ENCODE results near the gene HOXC6.

The HOXC6 gene

GRCh38 chr12:54047964-54048303 lies 19.7 kb downstream of the HOXC6 start:
- TF ChIP-seq CTCF (IDR thresholded peaks at IDR 0.05; ENCODE audit: low read depth, low read length, missing control alignments): no peak
- DNase-seq (ENCODE audit: low read depth): no peak
- in situ Hi-C loops (cut with HindIII; ENCODE audit: low sequenced_read_pairs): no loop called here
- H3K4me3 ChIP-seq (ENCODE audit: low read depth, low read length): no peak overlapping the region

- in situ Hi-C loops (cut with HindIII; ENCODE audit: low sequenced_read_pairs): no loop called here
- no peak overlapping the region for H3K4me3 ChIP-seq (ENCODE audit: low read depth, low read length)
- DNase-seq (ENCODE audit: low read depth): no peak
- TF ChIP-seq CTCF (IDR thresholded peaks at IDR 0.05; ENCODE audit: low read depth, low read length, missing control alignments): no peak
Observed at GRCh38 chr12:54048406-54049093, 20.3 kb downstream of the HOXC6 start.

GRCh38 chr12:54049108-54049507 lies 20.9 kb downstream of the HOXC6 start:
- in situ Hi-C loops (cut with HindIII; ENCODE audit: low sequenced_read_pairs): no loop called here
- no peak overlapping the region for H3K4me3 ChIP-seq (ENCODE audit: low read depth, low read length)
- TF ChIP-seq CTCF (IDR thresholded peaks at IDR 0.05; ENCODE audit: low read depth, low read length, missing control alignments): no peak
- no peak for DNase-seq (ENCODE audit: low read depth)

GRCh38 chr12:54050482-54050810 lies 22.2 kb downstream of the HOXC6 start:
- no peak for DNase-seq (ENCODE audit: low read depth)
- no peak overlapping the region for H3K4me3 ChIP-seq (ENCODE audit: low read depth, low read length)
- in situ Hi-C loops (cut with HindIII; ENCODE audit: low sequenced_read_pairs): no loop called here
- TF ChIP-seq CTCF (IDR thresholded peaks at IDR 0.05; ENCODE audit: low read depth, low read length, missing control alignments): no peak

GRCh38 chr12:54051026-54051842 lies 23.0 kb downstream of the HOXC6 start:
- in situ Hi-C loops (cut with HindIII; ENCODE audit: low sequenced_read_pairs): no loop called here
- H3K4me3 ChIP-seq (ENCODE audit: low read depth, low read length): no peak overlapping the region
- DNase-seq (ENCODE audit: low read depth): no peak
- no peak for TF ChIP-seq CTCF (IDR thresholded peaks at IDR 0.05; ENCODE audit: low read depth, low read length, missing control alignments)

GRCh38 chr12:54051874-54052437 lies 23.7 kb downstream of the HOXC6 start:
- no peak overlapping the region for H3K4me3 ChIP-seq (ENCODE audit: low read depth, low read length)
- DNase-seq (ENCODE audit: low read depth): no peak
- in situ Hi-C loops (cut with HindIII; ENCODE audit: low sequenced_read_pairs): no loop called here
- no peak for TF ChIP-seq CTCF (IDR thresholded peaks at IDR 0.05; ENCODE audit: low read depth, low read length, missing control alignments)

Measured in astrocyte of the cerebellum (primary cell).